Measurements from ENCODE around the gene IQCE.

Gene IQCE

DNA sequence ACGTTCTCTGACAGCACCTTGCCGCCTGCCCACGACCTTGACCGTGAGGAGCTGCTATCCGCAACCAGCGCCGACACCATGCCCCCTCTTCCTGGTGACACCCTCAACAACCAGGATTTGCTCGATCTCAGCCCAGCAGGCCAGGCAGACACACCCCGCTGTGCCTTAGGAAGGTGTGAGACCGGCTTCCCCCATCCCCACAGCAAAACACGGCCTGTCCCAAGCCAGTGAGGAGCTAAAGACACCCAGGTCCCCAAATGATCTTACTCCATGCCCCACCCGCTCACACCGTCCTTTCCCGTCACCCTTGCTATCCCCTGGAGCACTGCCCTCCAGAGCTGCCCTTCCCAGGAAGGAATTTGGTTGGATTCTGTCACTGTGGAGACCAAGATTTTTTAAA, 51.7 kb downstream of the IQCE start:
- Histone ChIP-seq H3K9ac (ENCODE audit: low read length) (no peak overlapping the region), H4K20me1 (ENCODE audit: insufficient read depth, low read length) (no peaks in the 10 kb centered on the region), H3K36me3 (ENCODE audit: insufficient read depth, low read length) (no peaks in the 10 kb centered on the region), H3K9me3 (ENCODE audit: low read length) (no peaks in the 10 kb centered on the region), H3F3A (ENCODE audit: insufficient read depth, low read length) (peaks cover 6% of the 10 kb centered on the region; the same call in 1 of the 2 replicates), H2AFZ (ENCODE audit: low read length) (no peak overlapping the region), H3K27me3 (ENCODE audit: insufficient read depth, low read length) (0 out of 2 replicates have a peak, but pooled peaks cover 4% of the 10 kb centered on the region), H3K4me2 (ENCODE audit: low read length) (no peak overlapping the region), H3K4me3 (ENCODE audit: low read depth, low read length, poor library complexity, severe bottlenecking) (no peak overlapping the region), H3K9me2 (ENCODE audit: low read depth, low read length) (no peaks in the 10 kb centered on the region), H3K79me2 (ENCODE audit: insufficient read depth, low read length) (no peaks in the 10 kb centered on the region), H3K27ac (ENCODE audit: low read depth, low read length, poor library complexity, severe bottlenecking) (no peak overlapping the region), H3K4me1 (ENCODE audit: insufficient read depth, low read length, severe bottlenecking) (peaks cover 46% of the 10 kb centered on the region)
- TF ChIP-seq, protein P1, sequence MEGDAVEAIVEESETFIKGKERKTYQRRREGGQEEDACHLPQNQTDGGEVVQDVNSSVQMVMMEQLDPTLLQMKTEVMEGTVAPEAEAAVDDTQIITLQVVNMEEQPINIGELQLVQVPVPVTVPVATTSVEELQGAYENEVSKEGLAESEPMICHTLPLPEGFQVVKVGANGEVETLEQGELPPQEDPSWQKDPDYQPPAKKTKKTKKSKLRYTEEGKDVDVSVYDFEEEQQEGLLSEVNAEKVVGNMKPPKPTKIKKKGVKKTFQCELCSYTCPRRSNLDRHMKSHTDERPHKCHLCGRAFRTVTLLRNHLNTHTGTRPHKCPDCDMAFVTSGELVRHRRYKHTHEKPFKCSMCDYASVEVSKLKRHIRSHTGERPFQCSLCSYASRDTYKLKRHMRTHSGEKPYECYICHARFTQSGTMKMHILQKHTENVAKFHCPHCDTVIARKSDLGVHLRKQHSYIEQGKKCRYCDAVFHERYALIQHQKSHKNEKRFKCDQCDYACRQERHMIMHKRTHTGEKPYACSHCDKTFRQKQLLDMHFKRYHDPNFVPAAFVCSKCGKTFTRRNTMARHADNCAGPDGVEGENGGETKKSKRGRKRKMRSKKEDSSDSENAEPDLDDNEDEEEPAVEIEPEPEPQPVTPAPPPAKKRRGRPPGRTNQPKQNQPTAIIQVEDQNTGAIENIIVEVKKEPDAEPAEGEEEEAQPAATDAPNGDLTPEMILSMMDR (IDR thresholded peaks at IDR 0.05; ENCODE audit: low read length): no peak
- no peak for TF ChIP-seq EZH2 (IDR thresholded peaks at IDR 0.05; ENCODE audit: borderline replicate concordance, low read length)

DNA sequence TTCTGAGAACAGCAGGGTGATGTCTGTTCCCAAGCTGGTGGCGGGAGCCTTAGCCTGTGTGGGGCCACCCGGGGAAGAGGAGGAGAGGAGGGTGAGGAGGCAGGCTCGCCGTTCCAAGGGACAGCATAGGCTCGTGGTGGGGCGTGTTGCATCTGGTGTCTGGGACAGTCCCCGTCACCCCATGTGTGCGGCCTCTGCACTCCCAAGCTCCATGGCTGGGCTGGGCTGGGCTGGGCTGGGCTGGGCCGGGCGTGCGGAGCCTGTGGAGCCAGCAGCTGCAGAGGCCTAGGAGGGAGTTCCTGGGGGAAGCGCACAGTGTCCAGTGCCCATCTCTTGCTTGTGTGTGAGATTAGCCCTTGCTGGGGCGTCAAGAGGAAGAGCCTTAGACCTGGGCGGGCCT, 52.1 kb downstream of the IQCE start:
- Histone ChIP-seq H3K79me2 (ENCODE audit: insufficient read depth, low read length) (no peaks in the 10 kb centered on the region), H3K27ac (ENCODE audit: low read depth, low read length, poor library complexity, severe bottlenecking) (no peak overlapping the region), H4K20me1 (ENCODE audit: insufficient read depth, low read length) (no peaks in the 10 kb centered on the region), H3K9me2 (ENCODE audit: low read depth, low read length) (no peaks in the 10 kb centered on the region), H2AFZ (ENCODE audit: low read length) (no peak overlapping the region), H3K27me3 (ENCODE audit: insufficient read depth, low read length) (0 out of 2 replicates have a peak, but pooled peaks cover 4% of the 10 kb centered on the region), H3K36me3 (ENCODE audit: insufficient read depth, low read length) (no peaks in the 10 kb centered on the region), H3K4me2 (ENCODE audit: low read length) (no peak overlapping the region), H3F3A (ENCODE audit: insufficient read depth, low read length) (peaks cover 6% of the 10 kb centered on the region; the same call in 1 of the 2 replicates), H3K9me3 (ENCODE audit: low read length) (no peaks in the 10 kb centered on the region), H3K4me3 (ENCODE audit: low read depth, low read length, poor library complexity, severe bottlenecking) (no peak overlapping the region), H3K4me1 (ENCODE audit: insufficient read depth, low read length, severe bottlenecking) (peaks cover 46% of the 10 kb centered on the region), H3K9ac (ENCODE audit: low read length) (no peak overlapping the region)
- no peak for TF ChIP-seq EZH2 (IDR thresholded peaks at IDR 0.05; ENCODE audit: borderline replicate concordance, low read length)
- TF ChIP-seq, protein P1 (IDR thresholded peaks at IDR 0.05; ENCODE audit: low read length): no peak

DNA sequence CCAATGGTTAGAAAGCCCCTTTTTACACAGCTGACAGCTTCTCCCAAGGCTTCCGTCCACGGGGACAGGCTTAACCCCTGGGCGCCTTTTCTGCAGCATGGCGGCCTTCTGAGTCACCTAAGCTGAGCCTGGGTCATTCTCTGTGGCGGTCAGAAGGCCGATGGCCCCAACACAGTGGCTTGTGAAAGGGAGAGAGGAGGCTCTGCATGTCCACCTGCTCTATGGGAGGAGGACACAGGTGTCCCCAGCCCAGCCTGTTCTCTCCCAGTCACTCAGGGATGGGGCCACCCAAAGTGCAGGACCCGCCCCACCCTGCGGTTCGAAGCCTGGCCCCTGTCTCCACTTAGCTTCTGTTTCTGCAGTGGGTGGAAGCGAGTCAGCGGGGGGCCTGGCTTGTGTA, 52.6 kb downstream of the IQCE start:
- H3K4me1 ChIP-seq (ENCODE audit: insufficient read depth, low read length, severe bottlenecking): peaks cover 46% of the 10 kb centered on the region
- no peak overlapping the region for H2AFZ ChIP-seq (ENCODE audit: low read length)
- TF ChIP-seq, protein P1 (IDR thresholded peaks at IDR 0.05; ENCODE audit: low read length): no peak
- TF ChIP-seq EZH2 (IDR thresholded peaks at IDR 0.05; ENCODE audit: borderline replicate concordance, low read length): no peak
- no peaks in the 10 kb centered on the region for H4K20me1 ChIP-seq (ENCODE audit: insufficient read depth, low read length)
- H3K9me2 ChIP-seq (ENCODE audit: low read depth, low read length): no peaks in the 10 kb centered on the region
- H3K9me3 ChIP-seq (ENCODE audit: low read length): no peaks in the 10 kb centered on the region
- H3K79me2 ChIP-seq (ENCODE audit: insufficient read depth, low read length): no peaks in the 10 kb centered on the region
- H3F3A ChIP-seq (ENCODE audit: insufficient read depth, low read length): peaks cover 6% of the 10 kb centered on the region; the same call in 1 of the 2 replicates
- no peak overlapping the region for H3K27ac ChIP-seq (ENCODE audit: low read depth, low read length, poor library complexity, severe bottlenecking)
- no peak overlapping the region for H3K4me3 ChIP-seq (ENCODE audit: low read depth, low read length, poor library complexity, severe bottlenecking)
- H3K36me3 ChIP-seq (ENCODE audit: insufficient read depth, low read length): no peaks in the 10 kb centered on the region
- H3K4me2 ChIP-seq (ENCODE audit: low read length): no peak overlapping the region
- 0 out of 2 replicates have a peak, but pooled peaks cover 4% of the 10 kb centered on the region for H3K27me3 ChIP-seq (ENCODE audit: insufficient read depth, low read length)
- H3K9ac ChIP-seq (ENCODE audit: low read length): no peak overlapping the region
